Right renal pelvis (tissue), 4 donors: Measurements from ENCODE around the gene ZNF699. TPM values are rescaled to one million over a fixed set of nuclear protein-coding genes. Genes with fewer than 3 reads are reported as not detected.
"Not testable (repeated sequence)": the region's sequence is repeated elsewhere in the genome, so short reads cannot be mapped to it uniquely, and the experiment has no call there.

Source experiments
- DNase-seq, 4 donors: peaks; one replicate each; pipeline ENCODE4 v3.0.0-alpha.2; 2013; ENCODE audit warnings: low read depth in 4 of 4, low spot score in 3 of 4, missing footprints in 1 of 4
- polyA plus RNA-seq, 4 donors: library from polyadenylated mRNA; unstranded; fragments of 120-200 nt; gene quantifications; one replicate each; pipeline ENCODE4 v1.2.1, GENCODE V29; 2013; ENCODE audit not compliant: insufficient read length in 4 of 4

The ZNF699 gene
- polyA plus RNA-seq: 1 to 10 TPM; 6.4 to 8.1 (median 7.3) TPM

- DNase-seq: peak; percentile 94 to 98 (median 96)
Observed at GRCh38 chr19:9309139-9309973, at the start of gene ZNF699. Gene ZNF699, minus strand, starts transcription at chr19:9309838. Its CDS starts 4,719 bp downstream, at chr19:9305119.

GRCh38 chr19:9354651-9355050 is 45.0 kb upstream of the ZNF699 start:
- DNase-seq: no peak

- no peak for DNase-seq
Observed at GRCh38 chr19:9353011-9353410, 43.4 kb upstream of the ZNF699 start.

- no peak for DNase-seq
Observed at GRCh38 chr19:9352505-9352904, 42.9 kb upstream of the ZNF699 start.

DNA sequence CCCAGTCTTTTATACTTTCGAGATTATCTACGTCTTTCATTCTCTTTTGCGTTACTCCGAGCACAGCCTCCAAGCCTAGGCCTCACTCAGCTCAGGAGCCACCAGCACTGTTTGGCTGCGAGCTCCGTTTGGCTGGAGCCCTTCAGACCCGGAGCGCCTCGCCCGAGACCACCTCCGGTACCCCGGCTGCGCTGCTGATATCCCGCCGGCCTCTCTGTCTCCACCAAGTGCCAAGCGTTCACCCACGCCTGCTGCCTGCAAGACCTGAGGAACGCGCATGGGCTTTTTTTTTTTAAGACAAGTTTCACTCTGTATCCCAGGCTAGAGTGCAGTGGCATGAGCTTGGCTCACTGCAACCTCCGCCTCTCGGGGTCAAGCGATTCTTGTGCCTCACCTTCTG is 39.0 kb upstream of the ZNF699 start:
- DNase-seq: no peak

GRCh38 chr19:9348253-9348652 is 38.6 kb upstream of the ZNF699 start:
- DNase-seq: no peak

GRCh38 chr19:9345005-9345404 is 35.4 kb upstream of the ZNF699 start:
- no peak for DNase-seq

GRCh38 chr19:9342610-9343304 is 33.1 kb upstream of the ZNF699 start:
- DNase-seq: no peak

DNA sequence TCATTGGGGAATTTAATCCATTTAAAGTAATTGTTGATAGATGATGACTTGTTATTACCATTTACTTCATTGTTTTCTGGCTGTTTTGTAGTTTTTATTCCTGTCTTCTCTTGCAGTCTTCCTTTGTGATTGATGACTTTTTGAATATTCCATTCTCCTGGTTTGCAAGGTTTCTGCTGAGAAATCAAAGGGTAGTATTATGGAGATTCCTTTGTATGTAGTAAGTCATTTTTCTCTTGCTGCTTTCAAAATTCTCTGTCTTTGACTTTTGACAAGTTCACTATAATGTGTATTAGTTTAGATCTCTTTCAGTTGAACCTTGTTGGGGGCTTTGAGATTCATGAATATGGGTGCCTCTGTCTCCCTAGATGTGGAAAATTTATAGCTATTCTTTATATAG is 20.4 kb upstream of the ZNF699 start:
- DNase-seq: no peak

- no peak for DNase-seq
Observed at GRCh38 chr19:9324584-9324962, 14.9 kb upstream of the ZNF699 start.

DNA sequence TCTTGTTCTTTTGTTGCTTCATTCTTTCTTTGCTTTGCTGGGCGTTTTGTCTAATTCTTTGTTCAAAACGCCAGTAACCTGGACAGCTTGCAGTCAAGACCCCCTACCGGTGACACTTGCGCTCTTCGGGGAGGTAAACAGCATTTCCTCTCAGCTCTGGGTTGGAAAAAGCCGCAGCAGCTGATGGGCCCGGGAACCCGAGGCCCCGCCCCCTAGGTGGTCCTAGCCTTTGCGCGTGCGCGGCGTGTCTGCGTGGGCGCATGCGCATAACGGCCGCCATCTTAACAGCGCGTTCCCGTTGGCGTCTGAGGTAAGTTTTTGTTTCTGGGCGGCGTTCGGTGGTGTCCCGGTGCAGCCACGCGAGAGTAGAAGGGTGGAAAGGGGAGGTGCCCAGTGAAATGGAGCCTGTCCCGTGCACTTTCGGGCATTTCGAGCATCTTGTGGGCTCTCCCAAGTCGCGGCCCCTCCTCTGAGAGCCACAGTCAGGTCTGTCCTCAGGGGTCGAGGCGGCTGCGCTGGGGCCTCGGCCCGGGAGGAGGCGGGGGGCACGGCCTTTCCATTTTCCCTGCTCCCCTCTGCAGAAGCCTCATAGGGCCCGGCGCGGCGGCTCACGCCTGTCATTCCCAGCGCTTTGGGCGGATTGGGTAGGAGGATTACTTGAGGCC is 14.4 kb upstream of the ZNF699 start, which contains the start of gene ZNF559:
Gene ZNF559, plus strand, starts transcription at position 261 of the 665 bp plus-strand sequence. CDS start 14,371 bp downstream, outside the sequence.
- peak; percentile 91 to 97 (median 92) for DNase-seq

GRCh38 chr19:9323557-9323918 is 13.9 kb upstream of the ZNF699 start:
- DNase-seq: peak in 3 of 4 donors; percentile 40 to 54 (median 44)

DNA sequence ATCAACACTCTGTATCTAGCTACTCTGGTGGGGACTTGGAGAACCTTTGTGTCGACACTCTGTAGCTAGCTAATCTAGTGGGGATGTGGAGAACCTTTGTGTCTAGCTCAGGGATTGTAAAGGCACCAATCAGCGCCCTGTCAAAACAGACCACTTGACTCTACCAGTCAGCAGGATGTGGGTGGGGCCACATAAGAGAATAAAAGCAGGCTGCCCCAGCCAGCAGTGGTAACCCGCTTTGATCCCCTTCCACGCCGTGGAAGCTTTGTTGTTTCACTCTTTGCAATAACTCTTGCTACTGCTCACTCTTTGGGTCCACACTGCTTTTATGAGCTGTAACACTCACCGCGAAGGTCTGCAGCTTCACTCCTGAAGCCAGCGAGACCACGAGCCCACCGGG is 12.6 kb upstream of the ZNF699 start:
- not testable (repeated sequence) for DNase-seq

GRCh38 chr19:9321756-9322155 is 12.1 kb upstream of the ZNF699 start:
- not testable (repeated sequence) for DNase-seq

- DNase-seq: no peak
Observed at GRCh38 chr19:9321338-9321737, 11.7 kb upstream of the ZNF699 start.

DNA sequence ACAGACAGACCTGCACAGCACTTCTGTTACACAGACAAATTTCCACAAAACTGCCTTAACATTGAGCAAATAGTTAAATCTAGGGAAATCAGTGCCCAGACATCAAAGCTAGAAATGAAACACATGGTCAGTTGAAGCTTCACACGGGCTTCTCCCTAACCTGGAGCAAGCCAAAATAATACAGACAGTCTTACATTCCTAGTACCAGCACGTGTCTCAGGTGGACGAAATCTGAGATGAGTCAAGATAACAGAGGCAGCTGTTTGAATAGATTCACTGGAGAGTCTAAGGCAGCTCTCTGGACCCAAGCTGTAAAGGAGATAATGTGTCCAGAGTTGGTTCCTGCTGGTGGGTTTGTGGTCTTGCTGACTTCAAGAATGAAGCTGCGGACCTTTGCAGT is 4.1 kb upstream of the ZNF699 start:
- DNase-seq: no peak

GRCh38 chr19:9309974-9310446 is 372 bp upstream of the ZNF699 start:
- peak in 2 of 4 donors; percentile 85 to 87 for DNase-seq

GRCh38 chr19:9308091-9308770 is 1.4 kb downstream of the ZNF699 start:
- DNase-seq: no peak

- no peak for DNase-seq
Observed at GRCh38 chr19:9306443-9306842, 3.2 kb downstream of the ZNF699 start.

- DNase-seq: no peak
Observed at GRCh38 chr19:9296336-9296735, 13.3 kb downstream of the ZNF699 start.
